SKM-1 (cell line): ENCODE data around the gene KIF26B.
A peak's percentile ranks its signal among the peaks of the same experiment; 100 is the strongest.

ENCODE experiments used
- DNase-seq: peaks from one replicate; lab custom pipeline; 2025; ENCODE audit not compliant: unreplicated experiment; lab: John Stamatoyannopoulos, UW

Gene KIF26B

GRCh38 chr1:245484176-245484575, 329.4 kb downstream of the KIF26B start:
- DNase-seq: no peak

- DNase-seq: peak; percentile 82
These were observed 331.2 kb downstream of the KIF26B start for GRCh38 chr1:245485996-245486395.

GRCh38 chr1:245486775-245487470, 332.1 kb downstream of the KIF26B start:
- DNase-seq: no peak

GRCh38 chr1:245488346-245489129, 333.8 kb downstream of the KIF26B start:
- DNase-seq: no peak

- DNase-seq: no peak
These were observed 335.1 kb downstream of the KIF26B start for GRCh38 chr1:245489838-245490237.

GRCh38 chr1:245493029-245493428, 338.2 kb downstream of the KIF26B start:
- peak; percentile 44 for DNase-seq

- no peak for DNase-seq
These were observed 340.9 kb downstream of the KIF26B start for GRCh38 chr1:245495681-245496080.

GRCh38 chr1:245500546-245500945, 345.8 kb downstream of the KIF26B start:
- DNase-seq: peak; percentile 33

- peak; percentile 65 for DNase-seq
These were observed 346.8 kb downstream of the KIF26B start for GRCh38 chr1:245501633-245502032.

- DNase-seq: no peak
These were observed 348.8 kb downstream of the KIF26B start for GRCh38 chr1:245503548-245503947.

GRCh38 chr1:245510144-245510543, 355.4 kb downstream of the KIF26B start:
- no peak for DNase-seq

GRCh38 chr1:245512181-245512888, 357.6 kb downstream of the KIF26B start:
- DNase-seq: no peak

- no peak for DNase-seq
These were observed 358.3 kb downstream of the KIF26B start for GRCh38 chr1:245512980-245513578.

GRCh38 chr1:245516284-245516759, 361.5 kb downstream of the KIF26B start:
- peak; percentile 95 for DNase-seq

GRCh38 chr1:245520611-245521010, 365.8 kb downstream of the KIF26B start:
- DNase-seq: no peak

GRCh38 chr1:245526141-245526540, 371.4 kb downstream of the KIF26B start:
- DNase-seq: no peak

GRCh38 chr1:245528258-245528635, 373.5 kb downstream of the KIF26B start:
- DNase-seq: no peak

GRCh38 chr1:245530937-245531336, 376.2 kb downstream of the KIF26B start:
- DNase-seq: no peak

GRCh38 chr1:245537992-245538391, 383.2 kb downstream of the KIF26B start:
- no peak for DNase-seq

GRCh38 chr1:245538671-245539070, 383.9 kb downstream of the KIF26B start:
- no peak for DNase-seq

GRCh38 chr1:245541369-245541768, 386.6 kb downstream of the KIF26B start:
- no peak for DNase-seq
